ENCODE data around the gene FAM72B.
"Not testable (repeated sequence)": the region's sequence is repeated elsewhere in the genome, so short reads cannot be mapped to it uniquely, and the experiment has no call there.

Gene FAM72B

DNA sequence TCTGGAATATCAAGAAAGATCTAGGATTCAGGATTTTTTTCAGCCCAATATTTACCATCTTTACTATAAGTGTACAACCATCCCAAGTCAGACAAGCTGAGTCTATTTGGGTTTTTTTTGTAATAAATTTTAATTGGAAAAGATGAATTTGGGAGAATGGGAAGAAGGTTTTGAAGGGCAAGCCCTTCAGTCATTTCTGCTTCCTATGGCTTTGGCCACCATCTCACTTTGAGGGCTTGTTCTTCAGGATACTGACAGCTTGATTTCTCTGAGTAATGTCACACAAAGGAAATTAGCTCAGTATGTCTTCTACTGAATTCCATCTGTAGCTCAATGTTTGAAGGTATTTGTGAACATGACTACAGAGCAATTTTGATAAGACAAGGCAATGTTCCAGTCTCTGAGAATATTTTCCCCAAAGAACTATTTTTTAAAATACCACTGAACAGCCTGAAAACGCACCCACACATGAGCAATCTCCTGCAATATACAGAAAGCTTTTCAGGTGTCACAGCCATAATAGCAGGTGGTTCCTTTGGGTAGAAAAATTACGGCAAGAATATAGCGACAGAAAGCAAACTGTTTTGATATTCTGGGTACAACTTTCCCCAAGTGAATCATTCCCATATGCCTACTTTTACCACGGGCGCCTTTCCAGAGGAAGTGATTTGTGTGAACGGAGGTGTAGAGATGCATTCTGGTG, 22.8 kb downstream of the FAM72B start:
- DNase-seq (ENCODE audit: low read depth in 1 of 2, low spot score in 1 of 2); in situ Hi-C loops (cut with HindIII; ENCODE audit: low pct_unique_long_range_greater_than_20kb, low sequenced_read_pairs): not testable (repeated sequence)

DNA sequence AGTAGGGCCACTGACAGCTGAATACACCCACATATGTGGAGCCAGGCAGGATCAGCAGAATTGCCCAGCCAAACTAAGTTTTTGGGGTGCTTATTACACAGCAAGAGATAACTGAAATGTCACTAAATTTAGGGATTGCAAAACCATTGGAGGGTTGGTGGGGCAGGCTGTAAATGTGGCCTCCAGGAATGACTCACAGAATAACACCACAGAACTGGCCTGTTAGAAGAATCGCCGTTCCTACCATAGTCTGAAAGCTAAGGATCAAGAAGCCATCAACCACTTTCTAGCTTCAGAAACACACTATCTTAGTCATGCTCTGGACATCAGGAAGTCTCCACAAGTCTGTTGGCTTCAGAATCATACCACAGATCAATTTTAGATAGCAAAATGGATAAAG, 24.0 kb downstream of the FAM72B start:
- in situ Hi-C loops (cut with HindIII; ENCODE audit: low pct_unique_long_range_greater_than_20kb, low sequenced_read_pairs); DNase-seq (ENCODE audit: low read depth in 1 of 2, low spot score in 1 of 2): not testable (repeated sequence)

DNA sequence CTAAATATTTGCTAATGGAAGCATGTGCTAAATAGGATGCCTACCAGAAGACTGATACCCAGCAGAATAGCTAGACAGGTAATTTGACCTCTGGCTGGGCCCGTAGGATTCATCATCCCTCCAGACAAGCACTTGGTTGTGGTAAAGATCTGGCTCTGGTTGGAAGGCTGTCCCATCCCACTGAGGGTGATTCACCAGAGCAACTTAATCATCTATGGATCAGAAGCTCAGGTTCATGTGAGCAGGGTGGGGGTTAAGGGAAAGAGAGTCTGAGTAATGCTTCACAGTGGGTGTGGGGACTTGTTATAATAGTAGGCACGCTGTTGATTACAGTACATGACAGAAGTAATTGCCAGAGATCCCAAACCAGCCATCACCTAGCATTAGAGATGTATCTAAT, 26.5 kb downstream of the FAM72B start:
- in situ Hi-C loops (cut with HindIII; ENCODE audit: low pct_unique_long_range_greater_than_20kb, low sequenced_read_pairs); DNase-seq (ENCODE audit: low read depth in 1 of 2, low spot score in 1 of 2): not testable (repeated sequence)

DNA sequence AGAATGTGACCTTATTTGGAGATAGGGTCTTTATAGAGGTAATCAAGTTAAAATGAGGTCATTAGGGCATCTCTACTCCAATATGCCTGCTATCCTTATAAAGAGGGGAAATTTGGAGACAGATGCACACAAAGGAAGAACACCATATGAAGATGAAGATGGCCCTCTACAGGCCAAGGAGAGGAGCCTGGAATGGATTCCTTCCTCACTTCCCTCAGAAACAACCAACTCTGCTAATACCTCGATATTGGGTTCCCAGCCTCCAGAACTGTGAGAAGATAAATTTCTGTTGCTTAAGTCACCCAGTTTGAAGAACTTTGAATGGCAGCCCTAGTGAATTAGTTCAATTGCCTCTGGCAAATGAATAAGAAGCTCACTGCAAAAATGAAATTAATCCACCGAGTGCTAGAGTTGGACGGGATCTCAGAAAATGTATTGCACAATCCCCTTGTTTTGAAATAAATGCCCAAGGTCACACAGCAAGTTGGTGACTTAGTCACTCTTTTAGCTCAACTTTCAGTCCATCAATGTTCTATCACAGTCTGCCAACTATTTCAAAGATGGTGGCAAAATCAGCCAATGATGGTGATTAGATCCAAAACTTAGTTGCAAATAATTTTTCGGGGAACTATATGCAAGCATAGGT, 27.1 kb downstream of the FAM72B start:
- in situ Hi-C loops (cut with HindIII; ENCODE audit: low pct_unique_long_range_greater_than_20kb, low sequenced_read_pairs); DNase-seq (ENCODE audit: low read depth in 1 of 2, low spot score in 1 of 2): not testable (repeated sequence)

DNA sequence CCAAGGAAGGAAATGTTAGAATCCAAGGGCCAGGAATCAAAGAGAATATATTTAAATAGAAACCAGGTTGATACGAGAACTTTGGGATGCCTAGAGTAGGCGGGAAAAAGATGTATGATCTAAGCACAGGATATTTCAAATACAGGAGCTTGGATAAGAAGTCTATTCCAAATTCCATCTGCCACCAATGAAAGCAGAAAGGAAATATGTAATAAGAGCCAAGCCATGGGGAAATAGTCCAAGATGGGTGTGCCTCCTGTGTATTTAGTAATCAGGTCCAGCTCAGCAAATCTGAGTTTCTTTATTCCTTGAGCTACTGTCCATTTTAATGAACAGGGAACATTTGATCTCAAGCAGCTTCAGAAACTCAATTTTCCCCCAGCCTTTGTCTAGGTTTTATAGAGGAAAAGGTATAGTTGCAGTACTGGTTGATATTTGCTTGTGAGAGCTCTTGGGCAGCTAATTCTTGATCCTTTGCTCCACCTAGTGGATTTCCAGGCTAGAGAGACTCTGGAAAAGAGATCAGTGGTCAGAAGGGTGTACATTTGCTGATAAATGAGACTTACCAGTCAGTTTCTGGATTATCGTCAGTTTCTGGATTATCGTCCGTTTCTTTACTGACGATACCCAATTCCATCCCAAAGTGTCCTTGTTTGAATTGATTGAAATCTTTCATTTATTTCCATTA, 28.3 kb downstream of the FAM72B start:
- DNase-seq (ENCODE audit: low read depth in 1 of 2, low spot score in 1 of 2), result peak in 1 of 2 experiments; percentile 30

DNA sequence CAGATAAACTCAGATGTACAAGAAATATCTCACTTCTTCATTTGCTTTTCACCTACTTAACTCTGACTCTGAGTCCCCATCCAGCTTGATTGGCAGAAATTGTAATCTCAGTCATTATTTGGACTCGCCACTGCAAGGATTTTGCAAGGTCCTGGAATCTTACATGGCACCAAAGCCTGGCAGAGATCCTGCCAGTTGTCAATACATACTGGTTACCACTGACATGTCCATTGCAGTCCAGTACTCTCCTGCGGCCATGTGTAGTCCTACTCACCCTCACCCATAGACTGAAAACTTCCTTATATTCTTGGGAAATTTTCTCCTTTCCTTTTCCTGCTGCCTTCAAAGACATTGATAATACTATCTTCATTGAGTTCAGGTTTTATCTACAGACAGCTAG, 29.3 kb downstream of the FAM72B start:
- in situ Hi-C loops (cut with HindIII; ENCODE audit: low pct_unique_long_range_greater_than_20kb, low sequenced_read_pairs); DNase-seq (ENCODE audit: low read depth in 1 of 2, low spot score in 1 of 2): not testable (repeated sequence)

More for the DNA sequence above, 28.3 kb downstream of the FAM72B start:
- in situ Hi-C loops (cut with HindIII; ENCODE audit: low pct_unique_long_range_greater_than_20kb, low sequenced_read_pairs), result not testable (repeated sequence)

DNA sequence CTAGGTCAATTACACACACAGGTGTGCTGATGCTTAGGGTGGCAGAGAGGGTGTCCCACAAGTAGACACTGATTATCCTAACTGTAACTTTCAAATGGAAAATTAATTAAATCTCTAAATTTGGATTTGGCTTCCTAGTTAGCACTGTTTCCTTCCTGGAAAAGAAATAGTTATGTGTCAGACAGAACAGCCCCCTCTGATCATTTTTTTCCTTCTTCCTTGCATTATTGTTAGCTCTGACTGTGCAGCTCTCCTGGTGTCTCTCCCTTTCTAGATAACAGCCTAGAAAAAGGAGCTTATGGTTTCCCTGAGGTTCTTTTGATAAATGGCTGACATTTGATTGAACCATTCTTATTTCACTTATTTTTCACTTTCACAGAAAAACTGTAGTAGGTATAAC, 31.4 kb downstream of the FAM72B start:
- in situ Hi-C loops (cut with HindIII; ENCODE audit: low pct_unique_long_range_greater_than_20kb, low sequenced_read_pairs); DNase-seq (ENCODE audit: low read depth in 1 of 2, low spot score in 1 of 2): not testable (repeated sequence)

DNA sequence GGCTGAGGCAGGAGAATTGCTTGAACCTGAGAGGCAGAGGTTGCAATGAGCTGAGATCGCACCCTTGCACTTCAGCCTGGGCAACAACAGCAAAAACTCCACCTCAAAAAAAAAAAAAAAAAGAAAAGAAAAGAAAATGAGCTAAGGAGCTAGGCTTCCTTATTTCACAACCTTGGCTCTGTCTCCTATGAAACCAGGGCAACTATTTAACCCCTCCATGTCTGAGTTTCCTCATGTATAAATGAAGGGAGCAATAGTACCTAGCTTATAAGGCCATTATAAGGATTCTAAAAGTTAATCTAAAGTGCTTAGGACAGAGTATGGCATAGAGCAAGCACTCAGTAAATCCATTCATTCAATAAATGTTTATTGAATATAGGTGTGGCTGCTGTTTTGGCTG, 32.8 kb downstream of the FAM72B start:
- in situ Hi-C loops (cut with HindIII; ENCODE audit: low pct_unique_long_range_greater_than_20kb, low sequenced_read_pairs); DNase-seq (ENCODE audit: low read depth in 1 of 2, low spot score in 1 of 2): not testable (repeated sequence)

DNA sequence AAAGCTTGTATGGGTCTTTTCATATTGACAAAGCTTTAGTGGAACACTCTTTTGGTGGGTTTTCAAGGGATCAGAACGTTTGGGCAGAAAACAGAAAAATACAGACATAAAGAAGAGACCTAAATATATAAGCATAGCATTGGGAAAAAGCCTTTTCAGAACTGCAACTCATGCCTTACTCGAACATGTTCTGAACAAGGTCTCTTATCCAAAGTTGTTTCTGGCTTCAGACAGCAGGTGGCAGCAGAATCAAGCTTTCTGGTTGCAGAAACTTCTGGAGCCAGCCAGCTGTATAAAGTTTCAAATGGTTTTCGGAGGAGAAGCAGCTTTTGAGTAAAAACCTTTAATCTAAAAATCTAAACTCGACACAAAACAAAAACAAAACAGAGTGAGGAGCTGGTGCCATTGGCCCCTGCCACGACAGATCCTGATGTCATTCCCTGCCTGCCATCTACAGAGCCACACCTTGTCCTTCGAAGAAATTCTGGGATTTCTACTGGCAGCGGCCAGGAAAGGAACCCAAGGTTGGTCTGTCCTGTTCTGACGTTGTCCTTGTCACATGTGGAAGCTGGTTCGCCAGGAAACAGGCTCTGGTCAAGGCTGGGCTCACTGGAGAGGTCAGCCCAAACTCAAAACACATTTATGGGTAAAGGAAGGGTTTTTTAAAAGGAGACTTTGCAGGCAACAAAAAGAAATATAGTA, 35.5 kb downstream of the FAM72B start:
- in situ Hi-C loops (cut with HindIII; ENCODE audit: low pct_unique_long_range_greater_than_20kb, low sequenced_read_pairs), result not testable (repeated sequence)

DNA sequence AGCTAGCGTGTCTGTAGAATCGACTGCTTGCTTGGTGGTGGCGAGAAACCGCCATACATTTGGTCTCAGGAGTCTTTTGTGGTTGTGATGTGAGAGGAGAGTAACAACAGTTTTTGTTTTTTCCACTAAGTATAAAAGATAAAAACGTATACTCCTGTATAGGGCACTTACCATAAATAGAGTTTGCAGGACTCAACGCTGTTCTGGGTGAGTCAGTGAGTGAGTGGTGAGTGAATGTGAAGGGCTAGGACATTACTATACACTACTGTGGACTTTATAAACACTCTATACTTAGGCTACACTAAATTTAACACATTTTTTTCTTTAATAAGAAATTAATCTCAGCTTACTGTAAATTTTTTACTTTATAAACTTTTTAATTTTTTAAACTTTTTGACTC, 43.7 kb downstream of the FAM72B start:
- DNase-seq (ENCODE audit: low read depth in 1 of 2, low spot score in 1 of 2), result not testable (repeated sequence)

More for the DNA sequence above, 35.5 kb downstream of the FAM72B start:
- DNase-seq (ENCODE audit: low read depth in 1 of 2, low spot score in 1 of 2), result not testable (repeated sequence)

DNA sequence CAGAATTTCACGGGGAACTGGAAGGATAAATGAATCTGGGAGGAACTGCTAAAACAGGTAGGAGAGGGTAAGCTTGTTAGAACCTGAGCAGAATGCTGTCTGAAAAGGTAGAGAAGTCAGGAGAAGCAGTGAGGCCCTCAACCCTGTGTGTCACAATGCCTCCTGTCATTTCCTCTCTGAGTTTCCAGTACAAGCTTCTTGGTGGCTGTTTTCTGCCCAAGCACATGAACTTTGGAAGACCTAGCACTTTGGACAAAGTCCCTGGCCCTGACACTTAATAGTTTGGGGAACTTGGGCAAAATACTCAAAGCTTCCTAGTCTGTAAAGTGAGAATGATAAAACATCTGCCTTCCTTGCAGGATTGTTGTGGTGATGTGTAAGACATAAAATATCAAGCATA, 52.6 kb downstream of the FAM72B start:
- in situ Hi-C loops (cut with HindIII; ENCODE audit: low pct_unique_long_range_greater_than_20kb, low sequenced_read_pairs); DNase-seq (ENCODE audit: low read depth in 1 of 2, low spot score in 1 of 2): not testable (repeated sequence)

More for the DNA sequence above, 43.7 kb downstream of the FAM72B start:
- in situ Hi-C loops (cut with HindIII; ENCODE audit: low pct_unique_long_range_greater_than_20kb, low sequenced_read_pairs), result not testable (repeated sequence)

DNA sequence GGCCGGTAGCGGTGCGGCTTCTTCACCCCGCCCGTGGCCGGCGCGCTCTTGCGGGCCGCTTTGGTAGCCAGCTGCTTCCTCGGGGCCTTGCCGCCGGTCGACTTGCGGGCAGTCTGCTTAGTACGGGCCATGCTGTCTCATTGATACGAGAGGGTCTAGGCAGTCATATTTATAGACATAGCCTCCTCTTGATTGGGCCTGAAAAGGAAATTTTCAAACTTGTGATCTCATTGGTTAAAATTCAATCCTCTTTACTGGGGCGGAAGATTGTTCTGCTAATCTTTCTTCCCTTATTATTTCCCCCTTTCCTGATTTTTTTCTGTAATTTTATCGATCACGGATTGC, 65.7 kb downstream of the FAM72B start:
- in situ Hi-C loops (cut with HindIII; ENCODE audit: low pct_unique_long_range_greater_than_20kb, low sequenced_read_pairs); DNase-seq (ENCODE audit: low read depth in 1 of 2, low spot score in 1 of 2): not testable (repeated sequence)

Measured in T47D (cell line).